ENCODE measurements around the gene RLBP1. TPM values are rescaled to one million over a fixed set of nuclear protein-coding genes. Genes with fewer than 3 reads are reported as not detected.

The RLBP1 gene
- polyA plus RNA-seq, 3 donors = not detected

DNA sequence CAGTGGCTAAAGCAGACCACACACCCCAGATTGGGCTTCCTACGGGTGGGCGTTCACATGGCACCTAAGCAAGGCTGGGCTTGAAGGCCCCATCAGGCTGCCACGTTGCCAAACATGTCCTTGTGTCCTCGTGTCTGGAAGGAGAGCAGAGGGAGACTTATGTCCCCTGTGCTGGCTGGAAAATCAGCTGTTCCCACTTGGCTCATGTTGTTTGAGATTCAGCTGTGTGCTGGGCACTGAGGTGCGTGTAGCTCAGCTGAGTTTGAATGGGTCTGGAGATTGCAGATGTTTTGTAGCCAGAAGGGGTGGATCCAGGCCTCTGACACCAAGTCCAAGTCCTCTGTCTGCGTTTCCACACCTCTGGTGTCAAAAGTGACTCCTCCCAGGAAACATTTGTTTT, 34.6 kb downstream of the RLBP1 start:
- no peak for DNase-seq (ENCODE audit: extremely low read depth in 1 of 11, low read depth in 9 of 11, low spot score in 4 of 11)

DNA sequence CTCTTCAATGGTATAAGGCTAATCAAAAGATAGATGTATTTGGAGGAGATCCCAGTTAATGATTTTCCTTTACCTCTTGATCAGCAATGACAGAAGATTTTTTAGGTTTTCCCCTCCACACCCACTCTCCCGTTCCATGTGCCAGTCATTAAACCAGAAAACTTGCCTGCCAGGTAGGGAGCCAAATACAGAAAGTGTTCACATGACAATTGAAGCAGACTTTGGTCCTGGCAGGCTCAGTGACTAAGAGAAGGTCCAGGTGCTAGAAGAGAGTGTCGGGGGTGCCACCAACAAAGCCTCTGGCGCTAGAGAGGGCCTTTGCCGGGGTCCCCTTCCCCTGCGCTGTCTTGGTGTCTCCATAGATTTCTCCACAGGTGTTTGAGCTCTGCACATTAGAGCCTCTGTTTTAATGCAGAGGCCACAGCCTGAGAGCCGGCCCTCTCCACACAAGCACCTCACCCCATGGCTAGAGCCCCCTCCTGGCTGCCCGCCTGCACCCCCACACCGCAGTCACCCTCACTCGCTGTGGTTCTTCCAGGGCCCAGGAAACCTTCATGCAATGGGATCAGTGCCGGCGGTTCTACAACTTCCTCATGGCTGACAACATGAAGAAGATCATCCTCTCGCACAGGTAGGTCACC, 36.4 kb downstream of the RLBP1 start:
- DNase-seq (ENCODE audit: extremely low read depth in 1 of 11, low read depth in 9 of 11, low spot score in 4 of 11) = no peak

DNA sequence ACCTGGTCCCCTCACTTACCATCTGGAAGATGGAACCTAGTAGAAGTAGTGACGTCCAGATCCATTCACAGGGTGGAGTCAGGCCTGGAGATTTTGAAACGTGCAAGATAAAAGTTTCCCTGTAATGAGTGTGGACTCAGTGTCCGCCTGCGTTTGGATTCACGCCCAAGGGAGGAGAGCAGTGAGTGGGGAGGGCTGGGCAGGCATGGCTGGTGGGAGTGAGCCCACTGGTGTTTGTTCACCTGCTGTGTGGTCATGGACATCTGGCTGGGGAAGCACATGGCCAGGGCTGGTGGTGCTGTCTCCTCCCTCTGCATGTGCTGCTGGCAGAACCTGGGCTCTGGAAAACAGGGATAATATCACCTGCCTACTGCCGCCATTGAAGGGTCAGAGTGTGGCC, 37.0 kb downstream of the RLBP1 start:
- DNase-seq (ENCODE audit: extremely low read depth in 1 of 11, low read depth in 9 of 11, low spot score in 4 of 11) = no peak

DNA sequence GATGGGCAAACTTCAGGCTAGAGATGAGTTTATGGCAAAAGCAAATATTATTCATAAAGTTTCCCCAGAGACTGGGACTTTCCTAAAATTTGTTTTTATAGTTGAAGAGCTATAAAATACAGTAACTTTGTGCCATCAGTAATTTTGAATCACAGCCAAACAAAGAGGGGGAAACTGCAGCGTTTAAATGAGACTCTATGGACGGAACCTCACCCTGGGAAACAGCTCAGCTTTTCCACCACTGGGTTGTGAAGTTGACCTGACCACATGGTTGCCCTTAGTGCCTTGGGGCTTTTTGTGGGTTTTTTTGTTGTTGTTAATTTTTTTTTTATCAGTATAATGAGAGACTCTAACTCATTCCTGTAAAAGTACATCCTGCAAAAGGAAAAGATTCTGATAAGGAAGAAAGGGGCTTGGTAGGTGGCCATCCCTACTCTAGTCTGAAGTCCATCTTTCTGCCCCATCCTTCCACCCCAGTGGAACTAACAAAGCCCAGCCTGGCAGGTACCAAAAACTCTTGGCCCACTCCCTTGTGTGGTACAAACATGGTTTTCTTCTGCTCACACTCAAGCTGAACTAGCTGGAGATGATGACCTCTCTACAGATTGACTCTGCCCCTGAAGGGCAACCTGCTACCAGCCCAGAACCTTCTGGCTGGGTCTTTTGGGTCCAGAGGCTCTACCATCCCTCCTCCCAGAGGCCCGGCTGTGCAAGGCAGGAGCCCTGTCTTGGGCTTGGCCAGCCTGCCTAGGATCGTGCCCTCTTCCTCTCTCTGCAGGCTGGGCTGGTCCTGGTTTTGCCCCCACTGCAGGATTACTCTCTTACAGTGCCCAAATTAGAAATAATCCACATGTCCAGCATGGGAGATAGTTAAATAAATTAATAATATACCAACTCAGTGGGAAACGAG, 41.2 kb downstream of the RLBP1 start:
- no peak for DNase-seq (ENCODE audit: extremely low read depth in 1 of 11, low read depth in 9 of 11, low spot score in 4 of 11)

DNA sequence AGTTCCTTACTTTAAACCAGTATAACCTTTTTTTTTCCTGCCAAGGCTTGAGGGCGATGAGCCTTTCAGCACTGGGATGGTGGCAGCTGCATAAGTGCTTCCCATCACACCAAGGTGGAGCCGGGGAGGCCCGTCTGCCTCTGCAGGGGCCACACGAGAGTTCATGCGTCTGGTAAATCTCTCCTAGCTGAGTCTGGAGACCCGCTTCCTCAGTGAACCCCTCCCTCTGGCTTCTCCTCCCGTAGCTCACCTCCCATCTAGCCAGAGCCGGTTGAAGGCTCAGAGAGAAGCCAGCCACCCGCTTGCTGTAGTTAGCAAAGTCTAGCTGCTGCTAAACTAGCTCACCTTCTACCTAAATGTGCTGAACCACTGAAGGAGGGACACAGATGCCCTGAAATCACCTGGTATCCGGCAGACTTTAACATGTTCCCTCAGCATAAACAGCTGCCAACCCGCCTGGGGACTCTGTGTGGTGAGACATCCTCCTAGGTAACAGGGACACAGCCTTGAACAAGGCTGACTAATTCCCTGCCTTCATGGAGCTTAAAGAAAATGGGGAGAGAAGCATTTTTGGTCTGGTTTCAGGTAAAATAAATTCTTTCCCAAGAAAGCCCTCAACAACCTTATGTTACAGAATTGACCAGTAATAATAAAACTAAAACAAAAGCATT, 42.9 kb downstream of the RLBP1 start:
- DNase-seq (ENCODE audit: extremely low read depth in 1 of 11, low read depth in 9 of 11, low spot score in 4 of 11) = no peak

DNA sequence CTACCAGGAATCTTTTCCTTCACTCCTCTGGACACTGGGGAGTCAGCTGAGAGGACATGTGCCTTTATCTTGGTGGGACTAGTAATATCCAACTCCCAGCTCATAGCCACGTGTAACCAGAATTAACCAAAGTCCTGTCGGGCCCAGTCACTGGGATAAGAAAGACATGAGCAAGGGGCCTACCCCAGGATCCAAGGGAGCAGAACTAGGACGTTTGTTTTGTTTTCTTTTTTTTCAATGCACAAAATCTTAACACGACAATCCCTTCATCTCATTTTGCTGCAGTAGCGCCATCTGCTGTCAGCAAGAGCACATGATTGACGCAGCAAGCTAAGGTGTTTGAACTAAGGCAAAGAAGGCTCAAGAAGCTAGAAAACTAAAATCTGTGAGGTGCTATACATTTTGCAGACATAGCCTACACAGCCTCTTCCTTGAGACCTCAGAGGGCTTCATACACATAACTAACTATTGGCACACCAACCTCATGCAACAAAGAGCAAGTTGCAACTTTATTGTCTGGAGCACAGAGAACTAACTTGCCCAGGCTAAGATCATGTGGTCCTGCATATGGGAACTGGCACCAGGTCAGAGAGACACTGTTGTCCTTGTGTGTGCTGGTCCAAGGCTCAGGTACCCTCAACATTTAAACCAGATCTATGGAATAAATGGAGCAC, 43.6 kb downstream of the RLBP1 start:
- peak; percentile 45 to 84 (median 70) for DNase-seq (ENCODE audit: extremely low read depth in 1 of 11, low read depth in 9 of 11, low spot score in 4 of 11)

DNA sequence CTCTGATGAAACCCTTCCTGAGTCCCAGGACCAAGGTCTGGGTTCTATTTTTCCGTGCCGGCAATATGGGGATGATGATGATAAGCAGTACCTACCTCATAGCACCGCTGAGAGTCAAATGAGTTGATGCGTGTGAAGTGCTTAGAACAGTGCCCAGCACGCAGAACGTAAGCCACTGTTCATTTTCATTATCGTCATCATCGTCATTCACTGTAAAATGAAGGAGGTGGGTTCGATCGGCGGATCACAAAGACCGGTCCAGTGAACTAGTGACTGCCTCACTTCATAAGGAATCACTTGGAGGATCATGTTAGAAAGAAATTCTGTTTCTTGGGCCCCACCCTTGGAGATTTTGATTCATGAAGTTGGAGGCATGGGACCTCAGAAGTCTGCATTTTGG, 44.3 kb downstream of the RLBP1 start:
- DNase-seq (ENCODE audit: extremely low read depth in 1 of 11, low read depth in 9 of 11, low spot score in 4 of 11) = no peak

DNA sequence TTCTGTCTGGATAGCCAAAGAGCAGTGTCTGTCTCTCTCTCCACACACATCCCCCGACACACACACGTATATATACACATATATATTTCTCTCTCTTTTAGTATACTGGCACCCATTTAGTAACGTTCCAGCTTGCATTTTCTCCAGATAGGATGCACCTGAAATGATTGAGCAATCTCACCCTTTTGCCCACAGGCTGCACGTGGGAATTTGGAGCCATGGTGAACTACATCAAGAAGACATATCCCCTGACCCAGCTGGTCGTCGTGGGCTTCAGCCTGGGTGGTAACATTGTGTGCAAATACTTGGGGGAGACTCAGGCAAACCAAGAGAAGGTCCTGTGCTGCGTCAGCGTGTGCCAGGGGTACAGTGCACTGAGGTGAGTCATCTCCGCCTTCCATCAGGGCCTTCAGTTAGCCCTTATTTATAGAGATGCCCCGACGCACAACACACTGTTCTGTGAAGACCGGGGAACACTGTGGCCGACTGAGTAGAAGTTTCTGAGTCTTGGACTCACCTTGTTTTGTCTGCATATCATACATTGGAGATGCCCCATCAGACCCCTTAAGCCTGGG, 45.7 kb downstream of the RLBP1 start:
- DNase-seq (ENCODE audit: extremely low read depth in 1 of 11, low read depth in 9 of 11, low spot score in 4 of 11) = no peak

DNA sequence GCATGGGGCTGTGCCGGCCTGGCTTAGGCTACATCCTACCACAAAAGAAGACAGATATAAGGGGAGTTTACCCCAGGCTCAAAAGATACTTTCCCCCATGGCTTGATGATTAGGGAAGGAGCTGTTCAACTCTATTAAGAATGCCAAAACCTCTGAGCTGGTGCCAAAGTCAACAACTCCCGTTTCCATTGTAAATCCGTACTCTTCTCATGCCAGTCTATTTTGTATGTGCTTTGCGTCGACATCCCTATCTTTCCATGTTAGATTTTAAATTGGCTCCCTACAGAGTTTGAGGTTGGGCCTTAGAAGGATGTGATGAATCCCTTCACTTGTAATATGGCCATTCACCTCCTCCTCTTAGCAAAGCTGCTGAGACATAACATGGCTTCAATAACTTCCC, 46.9 kb downstream of the RLBP1 start:
- no peak for DNase-seq (ENCODE audit: extremely low read depth in 1 of 11, low read depth in 9 of 11, low spot score in 4 of 11)

DNA sequence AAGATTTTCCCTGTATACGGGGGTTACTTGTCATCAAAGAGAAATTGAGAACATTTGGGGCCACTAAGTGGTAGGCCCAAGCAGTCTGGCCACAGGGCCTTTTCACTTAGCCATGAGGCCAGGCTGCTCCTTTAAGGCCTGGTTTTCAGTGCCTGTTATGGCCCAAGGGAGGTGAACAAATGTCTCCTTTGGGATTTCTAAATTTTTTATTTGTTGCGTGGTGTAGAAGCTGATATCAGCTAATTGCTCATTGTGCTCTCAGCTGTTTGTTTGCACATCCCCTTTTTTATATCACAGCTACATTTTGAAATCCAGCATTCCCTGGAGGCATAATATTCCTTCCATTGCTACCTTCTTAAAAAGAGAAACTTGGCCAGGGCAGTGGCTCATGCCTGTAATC, 48.5 kb downstream of the RLBP1 start:
- no peak for DNase-seq (ENCODE audit: extremely low read depth in 1 of 11, low read depth in 9 of 11, low spot score in 4 of 11)

DNA sequence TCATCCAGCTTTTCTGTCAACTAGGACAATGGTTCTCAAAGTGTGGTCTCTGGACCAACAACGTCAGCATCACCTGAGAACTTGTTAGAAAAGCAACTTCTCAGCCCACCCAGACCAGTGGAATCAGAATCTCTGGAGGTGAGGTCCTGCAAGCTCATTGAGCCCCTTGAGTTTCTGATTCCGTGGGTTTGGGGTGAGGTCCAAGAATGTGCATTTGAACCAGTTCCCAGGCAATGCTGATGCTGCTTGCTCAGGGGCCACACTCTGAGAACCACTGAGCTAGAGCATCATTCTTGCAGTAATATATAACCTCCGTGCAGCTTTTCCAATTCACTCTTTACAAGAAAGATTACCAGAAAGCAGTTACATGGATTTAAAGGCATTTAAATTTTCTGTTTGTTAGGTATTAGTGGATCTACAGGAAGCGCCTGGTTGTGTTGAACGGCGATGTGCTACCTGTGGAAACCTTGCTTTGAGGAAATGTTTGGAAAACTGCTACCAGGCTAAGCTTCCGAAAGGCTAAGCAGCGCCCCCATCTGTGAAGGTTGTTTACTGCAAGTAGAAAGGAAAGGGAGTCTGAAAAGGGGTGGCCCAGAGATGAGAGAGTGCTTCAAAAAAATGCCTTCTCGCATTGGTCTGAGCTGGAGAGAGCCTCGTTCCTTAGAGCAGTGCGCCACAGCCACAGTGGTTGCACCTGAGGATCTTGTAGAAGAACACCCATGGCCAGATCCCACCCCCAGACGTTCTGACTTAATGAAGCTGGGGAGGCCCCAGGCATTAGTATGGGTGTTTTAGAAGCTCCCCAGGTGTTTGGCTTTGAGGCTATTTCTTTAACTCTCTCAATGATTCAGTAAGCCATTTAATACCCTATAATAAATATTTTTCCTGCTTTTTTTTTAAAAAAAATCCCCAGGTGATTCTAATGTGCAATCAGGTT, 50.0 kb downstream of the RLBP1 start:
- no peak for DNase-seq (ENCODE audit: extremely low read depth in 1 of 11, low read depth in 9 of 11, low spot score in 4 of 11)

DNA sequence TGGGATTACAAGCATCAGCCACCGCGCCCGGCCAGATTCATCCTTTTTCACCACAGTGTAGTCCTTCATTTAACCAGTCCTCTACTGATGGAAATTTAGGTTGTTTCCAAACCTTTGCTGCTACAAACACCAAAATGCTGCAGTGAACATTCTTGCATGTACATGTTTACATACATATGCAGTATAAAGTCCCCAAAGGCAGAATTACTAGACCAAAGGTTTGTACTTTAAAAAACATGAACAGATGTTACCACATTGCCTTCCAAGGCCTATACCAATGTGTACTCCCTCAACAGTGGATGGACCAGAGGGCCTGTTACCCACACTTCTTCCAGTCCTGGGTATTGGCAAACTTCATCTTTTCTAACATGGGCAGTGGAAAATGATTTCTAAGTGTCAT, 51.0 kb downstream of the RLBP1 start:
- DNase-seq (ENCODE audit: extremely low read depth in 1 of 11, low read depth in 9 of 11, low spot score in 4 of 11) = no peak

DNA sequence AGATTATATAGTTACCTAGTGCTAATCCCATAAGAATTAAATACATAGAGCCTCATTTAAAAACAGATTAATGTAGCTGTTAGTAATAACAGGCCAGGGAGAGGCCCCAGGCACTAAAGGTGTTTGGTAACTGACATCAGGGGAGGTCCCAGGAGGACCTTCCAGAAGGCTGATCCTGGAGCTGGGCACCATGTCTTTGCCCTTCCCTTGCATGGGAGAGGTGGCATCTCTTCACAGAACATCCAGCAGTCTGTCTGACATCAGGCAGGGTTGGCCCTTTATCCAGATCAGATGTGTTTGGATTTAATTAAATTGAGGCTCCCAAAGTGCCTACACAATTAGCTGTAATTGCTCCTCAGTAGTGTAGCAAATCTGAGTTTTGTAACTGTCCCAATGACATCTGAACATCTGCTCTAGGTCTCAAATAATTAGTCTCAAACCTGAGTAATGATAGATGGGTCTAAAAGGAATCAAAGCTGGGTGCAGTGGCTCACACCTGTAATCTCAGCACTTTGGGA, 53.0 kb downstream of the RLBP1 start:
- DNase-seq (ENCODE audit: extremely low read depth in 1 of 11, low read depth in 9 of 11, low spot score in 4 of 11) = no peak

DNA sequence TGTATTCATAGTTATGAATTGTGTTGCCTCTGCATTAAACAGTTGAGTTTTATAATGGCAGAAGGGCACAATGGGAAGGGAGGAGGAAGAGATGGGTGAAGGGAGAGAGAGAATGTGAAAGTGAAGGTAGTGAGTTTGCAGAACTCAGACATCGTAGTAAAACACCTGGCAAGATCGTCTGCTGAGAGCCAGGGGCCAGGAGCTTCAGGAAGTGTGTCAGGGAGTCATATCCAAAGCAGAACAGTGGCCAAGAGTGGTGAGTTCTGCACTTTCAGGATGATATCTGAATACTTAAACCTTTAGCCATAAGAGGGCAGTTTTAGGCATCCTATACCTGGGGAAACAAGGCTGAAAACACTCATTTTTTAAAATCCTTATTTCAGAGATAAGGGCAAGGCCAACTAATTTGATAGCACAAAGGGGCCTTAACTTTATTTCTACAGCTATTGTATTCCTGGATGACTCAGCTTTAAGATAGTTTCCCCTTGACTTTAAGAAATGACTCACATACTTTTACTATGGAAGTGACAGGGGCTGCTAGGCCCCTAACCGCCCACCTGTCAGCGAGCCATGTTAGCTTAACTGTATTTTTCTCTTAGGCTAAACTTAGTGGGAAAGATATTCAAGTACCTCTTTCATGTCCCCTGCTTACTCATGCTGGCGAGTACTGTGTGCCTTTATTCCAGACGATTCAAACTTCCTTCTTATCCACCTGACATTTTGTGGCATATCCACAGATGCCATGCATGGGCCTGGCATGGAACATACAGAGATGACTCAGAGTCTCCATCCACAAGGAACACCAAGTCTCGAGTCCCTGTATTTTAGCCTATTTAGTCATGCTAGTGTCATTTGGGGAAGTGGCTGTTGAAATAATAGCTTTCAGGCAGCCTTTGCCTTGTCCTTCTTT, 53.9 kb downstream of the RLBP1 start:
- no peak for DNase-seq (ENCODE audit: extremely low read depth in 1 of 11, low read depth in 9 of 11, low spot score in 4 of 11)

DNA sequence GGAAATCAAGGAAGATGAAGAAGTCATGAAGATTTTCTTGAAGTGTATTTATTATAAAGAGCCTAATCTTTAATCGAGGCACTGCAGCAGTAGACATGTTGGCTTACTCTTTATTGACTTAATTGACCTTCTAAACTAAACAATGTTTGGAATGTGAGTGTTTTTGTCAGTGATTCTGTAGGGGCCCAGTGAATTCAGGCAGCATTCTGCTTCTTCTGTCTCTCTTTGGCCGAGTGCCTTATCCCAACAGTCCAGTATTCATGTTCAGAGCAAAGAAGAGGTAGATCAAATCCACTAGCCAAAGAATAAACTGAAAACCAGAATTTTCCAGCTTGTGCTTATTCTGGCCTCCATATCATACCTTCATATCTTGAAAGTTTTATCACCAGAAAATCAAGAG, 55.7 kb downstream of the RLBP1 start:
- no peak for DNase-seq (ENCODE audit: extremely low read depth in 1 of 11, low read depth in 9 of 11, low spot score in 4 of 11)

DNA sequence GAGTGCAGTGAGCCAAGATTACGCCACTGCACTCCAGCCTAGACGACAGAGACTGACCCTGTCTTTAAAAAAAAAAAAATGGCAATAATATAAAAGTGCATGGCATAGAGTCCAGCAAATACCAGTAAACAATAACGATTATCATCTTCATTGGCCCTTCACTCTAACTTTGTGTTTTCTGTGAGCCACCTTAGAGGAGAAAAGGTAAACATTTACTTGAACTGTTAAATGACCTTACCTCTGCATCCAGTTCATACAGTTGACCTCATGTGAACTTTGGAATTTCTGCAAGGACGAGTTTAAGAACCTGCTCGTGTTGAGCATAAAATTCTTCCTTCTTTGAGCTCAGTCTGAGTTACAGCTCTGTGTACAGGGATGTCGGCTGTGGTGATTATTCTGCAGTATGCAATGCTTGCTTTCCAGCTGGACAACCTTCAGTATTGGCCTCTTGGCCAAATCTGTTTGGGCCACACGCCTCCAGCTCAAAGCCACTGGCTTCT, 56.6 kb downstream of the RLBP1 start:
- no peak for DNase-seq (ENCODE audit: extremely low read depth in 1 of 11, low read depth in 9 of 11, low spot score in 4 of 11)
